Mammary epithelial cell (primary cell): ENCODE results near the gene ADAMTS2.

Experiments used
- CTCF ChIP-seq, 2 donors: IDR thresholded peaks in 1 of 2; conservative IDR thresholded peaks in 1 of 2; 2 replicates each; pipeline ENCODE4 v1.5.1; 2011 to 2012; ENCODE audit warnings: inconsistent platforms in 2 of 2, low read length in 2 of 2, mild to moderate bottlenecking in 2 of 2, control low read depth in 1 of 2, low read depth in 1 of 2; ENCODE audit not compliant: insufficient read depth in 1 of 2; ENCODE audit errors: extremely low read depth in 1 of 2
- EZH2 ChIP-seq: IDR thresholded peaks from 2 replicates; pipeline ENCODE4 v1.6.1; 2012; ENCODE audit warnings: low read length, inconsistent platforms, borderline replicate concordance

GRCh38 chr5:179304871-179305270, 40.4 kb downstream of the ADAMTS2 start:
- TF ChIP-seq CTCF (conservative IDR thresholded peaks at IDR 0.05 in 1 of 2, IDR thresholded peaks at IDR 0.05 in 1 of 2; ENCODE audit: extremely low read depth in 1 of 2, insufficient read depth in 1 of 2, low read depth in 1 of 2, low read length in 2 of 2) (no peak), EZH2 (no peak)
